H1 (cell line): Measurements from ENCODE around the gene MPPED1. TPM values are rescaled to one million over a fixed set of nuclear protein-coding genes. Genes with fewer than 3 reads are reported as not detected.

Experiments used
- CTCF ChIA-PET: fragments of 300-600 bp; sonication (Branson Sonifier 250); formaldehyde crosslinking; loops from one replicate; lab custom pipeline; 2021; ENCODE audit not compliant: partially characterized antibody; lab: Charles Lee
- POLR2A ChIA-PET: fragments of 300-600 bp; sonication (Branson Sonifier 250); formaldehyde crosslinking; loops from one replicate; lab custom pipeline; 2021; ENCODE audit warnings: inconsistent platforms; ENCODE audit not compliant: partially characterized antibody; lab: Charles Lee
- DNase-seq, 2 experiments: peaks; one replicate each; pipeline versions ENCODE4 v3.0.0 to v3.0.0-alpha.2; 2010 to 2022; ENCODE audit warnings: low spot score in 2 of 2, low read depth in 1 of 2, mixed read lengths in 1 of 2
- FAIRE-seq: peaks from 2 replicates; lab custom pipeline; 2011; peaks lifted over from hg19 to GRCh38; lab: Jason Lieb, UNC
- H2AFZ ChIP-seq: 2 replicates; pipeline ENCODE4 v1.8.1; 2012; ENCODE audit warnings: low read length, inconsistent platforms
- H2AK5ac ChIP-seq: 2 replicates; pipeline ENCODE4 v1.6.1; 2013; ENCODE audit warnings: low read depth, low read length
- H2BK120ac ChIP-seq: replicated peaks from 2 replicates; pipeline ENCODE3; 2013; ENCODE audit warnings: low read depth, low read length, inconsistent platforms
- H2BK12ac ChIP-seq: 2 replicates; pipeline ENCODE4 v1.6.1; 2013; ENCODE audit warnings: low read depth, low read length
- H2BK15ac ChIP-seq: 2 replicates; pipeline ENCODE4 v1.6.1; 2013; ENCODE audit warnings: low read length
- H2BK20ac ChIP-seq: 2 replicates; pipeline ENCODE4 v1.6.1; 2013; ENCODE audit warnings: low read length
- H2BK5ac ChIP-seq: 2 replicates; pipeline ENCODE4 v1.6.1; 2013; ENCODE audit warnings: low read depth, low read length
- H3K14ac ChIP-seq: 2 replicates; pipeline ENCODE4 v1.6.1; 2013; ENCODE audit warnings: inconsistent platforms; ENCODE audit not compliant: insufficient read length
- H3K18ac ChIP-seq: 2 replicates; pipeline ENCODE4 v1.6.1; 2013; ENCODE audit warnings: low read length; ENCODE audit errors: extremely low read depth
- H3K23ac ChIP-seq: 2 replicates; pipeline ENCODE4 v1.6.1; 2013; ENCODE audit warnings: inconsistent platforms; ENCODE audit not compliant: insufficient read length
- H3K23me2 ChIP-seq: 2 replicates; pipeline ENCODE4 v1.6.1; 2013; ENCODE audit warnings: low read depth, low read length
- H3K27ac ChIP-seq: 2 replicates; pipeline ENCODE4 v1.6.1; 2011; ENCODE audit warnings: low read depth, low read length, inconsistent platforms
- H3K27me3 ChIP-seq, 4 experiments: replicated peaks in 1 of 4; 1 replicate in 1 of 4; 2 replicates in 3 of 4; pipeline versions ENCODE4 v1.6.1 to v1.8.1; 2011 to 2013; ENCODE audit warnings: low read length in 3 of 4, mild to moderate bottlenecking in 3 of 4, inconsistent platforms in 2 of 4, mixed read lengths in 2 of 4, moderate library complexity in 1 of 4; ENCODE audit not compliant: control insufficient read depth in 3 of 4, insufficient read depth in 3 of 4; ENCODE audit errors: extremely low read depth in 1 of 4
- H3K36me3 ChIP-seq, 4 experiments: 2 replicates each; pipeline versions ENCODE4 v1.6.1 to v1.8.1; 2011 to 2013; ENCODE audit warnings: mild to moderate bottlenecking in 4 of 4, low read length in 3 of 4, moderate library complexity in 2 of 4, control low read depth in 1 of 4, inconsistent platforms in 1 of 4; ENCODE audit not compliant: insufficient read depth in 4 of 4, control insufficient read depth in 2 of 4
- H3K4ac ChIP-seq: replicated peaks from 2 replicates; pipeline ENCODE3; 2013; ENCODE audit warnings: low read length, low read depth, mixed read lengths, inconsistent platforms; ENCODE audit not compliant: insufficient read length
- H3K4me1 ChIP-seq, 4 experiments: replicated peaks in 1 of 4; 1 replicate in 1 of 4; 2 replicates in 3 of 4; pipeline versions ENCODE4 v1.6.1 to v1.8.1; 2011 to 2013; ENCODE audit warnings: low read length in 3 of 4, inconsistent platforms in 2 of 4, mixed read lengths in 1 of 4; ENCODE audit not compliant: insufficient read depth in 4 of 4, control insufficient read depth in 3 of 4
- H3K4me2 ChIP-seq, 2 experiments: 2 replicates each; pipeline versions ENCODE4 v1.6.1 to v1.8.1; 2011 to 2013; ENCODE audit warnings: low read depth in 2 of 2, low read length in 2 of 2, control low read depth in 1 of 2, inconsistent platforms in 1 of 2, mild to moderate bottlenecking in 1 of 2; ENCODE audit not compliant: insufficient read depth in 1 of 2
- H3K4me3 ChIP-seq, 4 experiments: fragments of 200-600, 300-600 bp in 1 of 4; sonication (generic), shearing (Covaris generic), sonication (Bioruptor Twin) in 1 of 4; 2 replicates each; pipeline versions ENCODE4 v1.5.1 to v1.8.1; 2011 to 2016; ENCODE audit warnings: low read length in 4 of 4, low read depth in 3 of 4, control low read depth in 2 of 4, inconsistent platforms in 2 of 4, mild to moderate bottlenecking in 2 of 4, mixed read lengths in 1 of 4, moderate library complexity in 1 of 4; ENCODE audit not compliant: insufficient read depth in 2 of 4; ENCODE audit errors: extremely low read depth in 1 of 4
- H3K56ac ChIP-seq: replicated peaks from 2 replicates; pipeline ENCODE3; 2013; ENCODE audit warnings: low read depth, mild to moderate bottlenecking, mixed read lengths, low read length, inconsistent platforms; ENCODE audit not compliant: insufficient read length
- H3K79me1 ChIP-seq: 2 replicates; pipeline ENCODE4 v1.6.1; 2013; ENCODE audit warnings: low read depth, low read length, control low read depth
- H3K79me2 ChIP-seq, 2 experiments: 2 replicates each; pipeline versions ENCODE4 v1.6.1 to v1.8.1; 2012 to 2013; ENCODE audit warnings: low read length in 2 of 2, mild to moderate bottlenecking in 2 of 2, inconsistent platforms in 1 of 2; ENCODE audit not compliant: insufficient read depth in 2 of 2, control insufficient read depth in 1 of 2
- H3K9ac ChIP-seq, 4 experiments: replicated peaks in 1 of 4; 1 replicate in 1 of 4; 2 replicates in 3 of 4; pipeline versions ENCODE4 v1.6.1 to v1.8.1; 2011 to 2013; ENCODE audit warnings: low read depth in 3 of 4, low read length in 3 of 4, control low read depth in 2 of 4, mild to moderate bottlenecking in 2 of 4, moderate library complexity in 2 of 4, inconsistent platforms in 1 of 4; ENCODE audit errors: extremely low read depth in 1 of 4
- H3K9me3 ChIP-seq, 2 experiments: 2 replicates each; pipeline versions ENCODE4 v1.6.1 to v1.8.1; 2012 to 2013; ENCODE audit warnings: mild to moderate bottlenecking in 2 of 2, moderate library complexity in 2 of 2, control low read depth in 1 of 2, inconsistent platforms in 1 of 2, low read depth in 1 of 2, low read length in 1 of 2, mixed read lengths in 1 of 2; ENCODE audit not compliant: insufficient read depth in 2 of 2
- H4K20me1 ChIP-seq, 2 experiments: replicated peaks in 1 of 2; 2 replicates each; pipeline versions ENCODE3 to v1.8.1; 2011 to 2013; ENCODE audit warnings: inconsistent platforms in 2 of 2, low read length in 2 of 2, mild to moderate bottlenecking in 1 of 2; ENCODE audit not compliant: insufficient read depth in 2 of 2, control insufficient read depth in 1 of 2
- H4K5ac ChIP-seq: 2 replicates; pipeline ENCODE4 v1.6.1; 2013; ENCODE audit warnings: low read length, low read depth, mixed read lengths, inconsistent platforms; ENCODE audit not compliant: insufficient read length
- H4K8ac ChIP-seq: 2 replicates; pipeline ENCODE4 v1.8.0; 2013; ENCODE audit warnings: mild to moderate bottlenecking, moderate library complexity, low read length, inconsistent platforms; ENCODE audit not compliant: insufficient read depth; ENCODE audit errors: extremely low read depth
- H4K91ac ChIP-seq: replicated peaks from 2 replicates; pipeline ENCODE3; 2013; ENCODE audit warnings: low read length, mixed read lengths, inconsistent platforms; ENCODE audit not compliant: insufficient read length
- CREB1 ChIP-seq: IDR thresholded peaks from 2 replicates; pipeline ENCODE4 v1.6.1; 2012; ENCODE audit warnings: inconsistent platforms
- FOSL1 ChIP-seq: IDR thresholded peaks from 2 replicates; pipeline ENCODE4 v1.6.1; 2011; ENCODE audit warnings: mild to moderate bottlenecking, low read depth, low read length, moderate library complexity; ENCODE audit not compliant: insufficient read depth
- JUND ChIP-seq: IDR thresholded peaks from 2 replicates; pipeline ENCODE4 v1.6.1; 2011; ENCODE audit warnings: mild to moderate bottlenecking, improper control_type of control experiment, low read length
- RAD21 ChIP-seq, 2 experiments: IDR thresholded peaks in 1 of 2; conservative IDR thresholded peaks in 1 of 2; 2 replicates each; pipeline ENCODE4 v1.6.1; 2011; ENCODE audit warnings: low read depth in 2 of 2, low read length in 2 of 2, improper control_type of control experiment in 1 of 2, inconsistent platforms in 1 of 2, mild to moderate bottlenecking in 1 of 2, moderate library complexity in 1 of 2
- SAP30 ChIP-seq: fragments of 300-600 bp; sonication (generic); IDR thresholded peaks from 2 replicates; pipeline ENCODE4 v1.7.1; 2012; ENCODE audit warnings: low read length, moderate library complexity, mild to moderate bottlenecking, inconsistent platforms; ENCODE audit not compliant: insufficient read depth, insufficient replicate concordance
- SIX5 ChIP-seq: IDR thresholded peaks from 2 replicates; pipeline ENCODE4 v1.6.1; 2011; ENCODE audit warnings: mild to moderate bottlenecking, low read depth, low read length
- WGBS, 2 experiments: shearing (Covaris generic) in 1 of 2; methylation state at CpG; one replicate each; pipeline versions ENCODE4 v1.1.6 to v1.1.7; 2013 to 2015; ENCODE audit warnings: low lambda C conversion rate in 2 of 2, mixed read lengths in 2 of 2, inconsistent platforms in 1 of 2, low coverage in 1 of 2, missing lambda C conversion rate in 1 of 2; ENCODE audit not compliant: insufficient replicate concordance in 2 of 2, insufficient coverage in 1 of 2, insufficient read length in 1 of 2; ENCODE audit errors: extremely low coverage in 1 of 2, missing lambda C conversion rate in 1 of 2; 5-methylcytosine and 5-hydroxymethylcytosine counted together
- polyA plus RNA-seq, 7 experiments: library from polyadenylated mRNA; depleted of rRNA in 3 of 7; stranded (reverse) in 5 of 7; unstranded in 2 of 7; fragments of >200 nt in 5 of 7; fragments of 200-250 nt in 2 of 7; gene quantifications; 1 replicate in 5 of 7; 2 replicates in 1 of 7; 4 replicates in 1 of 7; pipeline versions ENCODE4 v1.2.1 to v1.2.3, GENCODE V29; 2011 to 2013; ENCODE audit warnings: missing spikeins in 2 of 7, mixed read lengths in 2 of 7
- total RNA-seq: library from RNA; stranded (reverse); fragmentation: NEBNext Ultra II Directional; extraction: Animal tissue kit (Norgen Biotek cat#: 25700); gene quantifications from 2 replicates; pipeline ENCODE4 v1.2.1, GENCODE V29; 2021
- TF ChIP-seq, protein P1 (sequence below): IDR thresholded peaks from 2 replicates; pipeline ENCODE4 v1.6.1; 2011; ENCODE audit warnings: low read length, improper control_type of control experiment

Gene MPPED1
- total and polyA plus RNA-seq, 2 of the 8 experiments (the other 6 are each of a cell fraction or from before 2014, with no cell fraction given): 0.29 to 0.37 TPM

DNA sequence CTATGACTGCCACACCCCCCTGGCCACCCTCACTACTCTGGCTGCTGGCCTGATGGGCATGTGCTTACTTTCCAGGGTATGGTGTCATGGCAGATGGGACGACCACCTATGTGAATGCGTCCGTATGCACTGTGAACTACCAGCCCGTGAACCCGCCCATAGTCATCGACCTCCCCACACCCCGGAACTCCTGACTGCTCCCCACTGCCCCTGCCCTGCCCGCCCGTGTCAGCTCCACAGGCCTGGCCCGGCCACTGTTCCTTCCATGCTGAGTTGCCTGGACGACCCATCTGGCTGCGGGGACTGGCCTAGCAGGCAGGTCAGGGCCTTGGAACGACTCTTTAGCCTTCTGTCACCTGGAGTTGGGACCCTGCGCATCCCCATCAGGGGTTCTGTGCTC lies 93.6 kb downstream of the MPPED1 start:
- Histone ChIP-seq H3K9ac (no peak overlapping the region), H3K9me3 (no peaks in the 10 kb centered on the region; a peak in 1 of 4 replicates), H3K27ac (no peak overlapping the region), H3K14ac (no peak overlapping the region), H4K8ac (no peak overlapping the region), H3K27me3 (no peaks in the 10 kb centered on the region), H3K56ac (no peak overlapping the region), H3K23ac (no peak overlapping the region), H2BK5ac (no peak overlapping the region), H2AK5ac (no peak overlapping the region), H2BK120ac (no peak overlapping the region), H2BK12ac (no peak overlapping the region), H3K18ac (no peak overlapping the region), H3K4ac (no peak overlapping the region), H3K4me1 (no peaks in the 10 kb centered on the region; a peak in 1 of 7 replicates), H3K79me2 (no peaks in the 10 kb centered on the region), H3K4me2 (no peak overlapping the region), H2AFZ (no peak overlapping the region), H3K79me1 (no peaks in the 10 kb centered on the region), H4K20me1 (peaks cover 0 to 10% of the 10 kb centered on the region in 2 experiments), H4K5ac (no peak overlapping the region), H3K4me3 (no peak overlapping the region), H4K91ac (no peak overlapping the region), H3K36me3 (no peaks in the 10 kb centered on the region), H2BK20ac (no peak overlapping the region), H2BK15ac (no peak overlapping the region), H3K23me2 (peaks cover 28% of the 10 kb centered on the region; the same call in 1 of the 2 replicates)
- WGBS, 2 experiments: 85% methylated on average over 9 of the region's 14 CpGs; no CpG with 5 or more reads in 1 of the 2 experiments
- CTCF ChIA-PET: interaction anchor here (1.2 to 2.7 kb wide), 2 partner anchors 11 to 14 kb away, joined by 5 to 13 read pairs; no protein-coding TSS in a partner anchor
- no peak for TF ChIP-seq FOSL1
- no peak for TF ChIP-seq RAD21 (IDR thresholded peaks at IDR 0.05 in 1 of 2, conservative IDR thresholded peaks at IDR 0.05 in 1 of 2; ENCODE audit: low read depth in 2 of 2, low read length in 2 of 2)
- no peak for TF ChIP-seq CREB1
- TF ChIP-seq, protein P1, sequence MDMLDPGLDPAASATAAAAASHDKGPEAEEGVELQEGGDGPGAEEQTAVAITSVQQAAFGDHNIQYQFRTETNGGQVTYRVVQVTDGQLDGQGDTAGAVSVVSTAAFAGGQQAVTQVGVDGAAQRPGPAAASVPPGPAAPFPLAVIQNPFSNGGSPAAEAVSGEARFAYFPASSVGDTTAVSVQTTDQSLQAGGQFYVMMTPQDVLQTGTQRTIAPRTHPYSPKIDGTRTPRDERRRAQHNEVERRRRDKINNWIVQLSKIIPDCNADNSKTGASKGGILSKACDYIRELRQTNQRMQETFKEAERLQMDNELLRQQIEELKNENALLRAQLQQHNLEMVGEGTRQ: no peak
- TF ChIP-seq SAP30: no peak
- TF ChIP-seq JUND: no peak
- no peak for TF ChIP-seq SIX5
- DNase-seq (no peak), FAIRE-seq (no peak)
- POLR2A ChIA-PET: no interaction called here
